IPS DF 6.9 (cell line): ENCODE measurements around the gene SLC23A1.

Experiments used
- DNase-seq: peaks from one replicate; pipeline ENCODE4 v3.0.0-alpha.2; 2013; ENCODE audit warnings: low read depth, low spot score
- H3K27ac ChIP-seq: one replicate; pipeline ENCODE4 v1.5.1; 2013; ENCODE audit warnings: low read length, control low read depth
- H3K27me3 ChIP-seq: 2 replicates; pipeline ENCODE4 v1.6.1; 2013; ENCODE audit warnings: mild to moderate bottlenecking, low read length; ENCODE audit not compliant: control insufficient read depth, insufficient read depth
- H3K36me3 ChIP-seq: 2 replicates; pipeline ENCODE4 v1.6.1; 2013; ENCODE audit warnings: low read length; ENCODE audit not compliant: control insufficient read depth, insufficient read depth
- H3K4me1 ChIP-seq: 2 replicates; pipeline ENCODE4 v1.6.1; 2013; ENCODE audit warnings: low read length; ENCODE audit not compliant: control insufficient read depth, insufficient read depth
- H3K4me3 ChIP-seq: 2 replicates; pipeline ENCODE4 v1.5.1; 2013; ENCODE audit warnings: mild to moderate bottlenecking, low read length
- H3K9me3 ChIP-seq: 2 replicates; pipeline ENCODE4 v1.6.1; 2013; ENCODE audit warnings: low read length, inconsistent platforms; ENCODE audit not compliant: control insufficient read depth, insufficient read depth
- WGBS: extraction: QIAGEN DNeasy Blood & Tissue Kit; methylation state at CpG from one replicate; pipeline ENCODE4 v1.1.7; 2013; ENCODE audit warnings: mixed read lengths, missing lambda C conversion rate; ENCODE audit not compliant: insufficient read length, insufficient coverage; 5-methylcytosine and 5-hydroxymethylcytosine counted together

Gene SLC23A1

GRCh38 chr5:139406963-139407362 is 23.9 kb upstream of the SLC23A1 start:
- no CpG with 5 or more reads among the region's 2 CpGs for WGBS
- peaks cover 3% of the 10 kb centered on the region for H3K4me1 ChIP-seq
- no peaks in the 10 kb centered on the region for H3K9me3 ChIP-seq
- no peaks in the 10 kb centered on the region for H3K27me3 ChIP-seq
- no peak for DNase-seq
- H3K4me3 ChIP-seq = no peak overlapping the region
- no peak overlapping the region for H3K27ac ChIP-seq
- no peaks in the 10 kb centered on the region for H3K36me3 ChIP-seq

GRCh38 chr5:139404484-139404840 is 21.4 kb upstream of the SLC23A1 start:
- DNase-seq = no peak
- H3K27me3 ChIP-seq = no peaks in the 10 kb centered on the region
- peak overlapping the region; percentile 8; the same call in 1 of the 2 replicates for H3K4me3 ChIP-seq
- H3K27ac ChIP-seq = no peak overlapping the region
- WGBS = no CpG with 5 or more reads among the region's 5 CpGs
- peaks cover 3% of the 10 kb centered on the region for H3K4me1 ChIP-seq
- H3K9me3 ChIP-seq = no peaks in the 10 kb centered on the region
- peaks cover 8% of the 10 kb centered on the region; the same call in 1 of the 2 replicates for H3K36me3 ChIP-seq

GRCh38 chr5:139403787-139404483 is 20.8 kb upstream of the SLC23A1 start, which contains the start of gene SPATA24:
Gene SPATA24, minus strand, starts transcription at chr5:139404089. Its CDS starts 29 bp downstream, at chr5:139404060.
- WGBS = no CpG with 5 or more reads among the region's 41 CpGs

GRCh38 chr5:139403418-139403786 is 20.3 kb upstream of the SLC23A1 start:
- Histone ChIP-seq H3K9me3 (no peaks in the 10 kb centered on the region), H3K27ac (no peak overlapping the region), H3K36me3 (peaks cover 8% of the 10 kb centered on the region; the same call in 1 of the 2 replicates), H3K4me1 (peaks cover 3% of the 10 kb centered on the region), H3K4me3 (peak overlapping the region; percentile 97; the same call in 1 of the 2 replicates), H3K27me3 (no peaks in the 10 kb centered on the region)
- no CpG with 5 or more reads among the region's 7 CpGs for WGBS
- DNase-seq = no peak

More at GRCh38 chr5:139403787-139404483, 20.8 kb upstream of the SLC23A1 start, which contains the start of gene SPATA24:
- Histone ChIP-seq H3K4me3 (peak within 1 kb of the TSS; percentile 97; the same call in 1 of the 2 replicates), H3K27me3 (no peaks in the 10 kb centered on the region), H3K9me3 (no peaks in the 10 kb centered on the region), H3K4me1 (peaks cover 3% of the 10 kb centered on the region), H3K27ac (no peak within 1 kb of the TSS), H3K36me3 (peaks cover 8% of the 10 kb centered on the region; the same call in 1 of the 2 replicates)
- DNase-seq = peak; percentile 91

- Histone ChIP-seq H3K27ac (no peak overlapping the region), H3K4me1 (peaks cover 3% of the 10 kb centered on the region)
- no peak for DNase-seq
Measured at GRCh38 chr5:139402561-139403158, 19.6 kb upstream of the SLC23A1 start.

GRCh38 chr5:139401546-139401945 is 18.4 kb upstream of the SLC23A1 start:
- no peak overlapping the region for H3K4me3 ChIP-seq
- no peaks in the 10 kb centered on the region for H3K9me3 ChIP-seq
- H3K36me3 ChIP-seq = peaks cover 8% of the 10 kb centered on the region; the same call in 1 of the 2 replicates
- H3K27me3 ChIP-seq = no peaks in the 10 kb centered on the region
- WGBS = no CpG with 5 or more reads among the region's 10 CpGs
- peaks cover 3% of the 10 kb centered on the region for H3K4me1 ChIP-seq
- no peak overlapping the region for H3K27ac ChIP-seq
- no peak for DNase-seq

More at GRCh38 chr5:139402561-139403158, 19.6 kb upstream of the SLC23A1 start:
- H3K4me3 ChIP-seq = no peak overlapping the region
- H3K27me3 ChIP-seq = no peaks in the 10 kb centered on the region
- H3K36me3 ChIP-seq = peaks cover 8% of the 10 kb centered on the region; the same call in 1 of the 2 replicates
- WGBS = no CpG with 5 or more reads among the region's 7 CpGs
- H3K9me3 ChIP-seq = no peaks in the 10 kb centered on the region

- peaks cover 8% of the 10 kb centered on the region; the same call in 1 of the 2 replicates for H3K36me3 ChIP-seq
- H3K4me3 ChIP-seq = no peak overlapping the region
- no CpG with 5 or more reads among the region's 6 CpGs for WGBS
- no peaks in the 10 kb centered on the region for H3K9me3 ChIP-seq
- H3K27ac ChIP-seq = no peak overlapping the region
- peaks cover 10% of the 10 kb centered on the region for H3K4me1 ChIP-seq
- H3K27me3 ChIP-seq = no peaks in the 10 kb centered on the region; the same call in 1 of the 2 replicates
- no peak for DNase-seq
Measured at GRCh38 chr5:139399501-139400121, 16.5 kb upstream of the SLC23A1 start.

- H3K4me3 ChIP-seq = no peak overlapping the region
- H3K36me3 ChIP-seq = peaks cover 8% of the 10 kb centered on the region; the same call in 1 of the 2 replicates
- no CpG with 5 or more reads among the region's 6 CpGs for WGBS
- DNase-seq = no peak
- H3K4me1 ChIP-seq = peaks cover 9% of the 10 kb centered on the region
- H3K27ac ChIP-seq = no peak overlapping the region
- H3K9me3 ChIP-seq = no peaks in the 10 kb centered on the region
- peaks cover 10% of the 10 kb centered on the region; the same call in 1 of the 2 replicates for H3K27me3 ChIP-seq
Measured at GRCh38 chr5:139397921-139398320, 14.8 kb upstream of the SLC23A1 start.

GRCh38 chr5:139396691-139397090 is 13.6 kb upstream of the SLC23A1 start:
- H3K9me3 ChIP-seq = no peaks in the 10 kb centered on the region
- H3K4me1 ChIP-seq = peaks cover 9% of the 10 kb centered on the region
- peaks cover 8% of the 10 kb centered on the region; the same call in 1 of the 2 replicates for H3K36me3 ChIP-seq
- no CpG with 5 or more reads among the region's 8 CpGs for WGBS
- no peak overlapping the region for H3K27ac ChIP-seq
- H3K4me3 ChIP-seq = no peak overlapping the region
- peaks cover 10% of the 10 kb centered on the region; the same call in 1 of the 2 replicates for H3K27me3 ChIP-seq
- no peak for DNase-seq
